ENCODE results near the gene RPIA.

RPIA gene

GRCh38 chr2:88698027-88698413 lies 6.5 kb downstream of the RPIA start:
- no peaks in the 10 kb centered on the region for H3K9me3 ChIP-seq (ENCODE audit: control insufficient read depth, low read length)
- H3K4me3 ChIP-seq (ENCODE audit: insufficient read depth, low read depth, low read length, poor library complexity, severe bottlenecking) = no peak overlapping the region
- peaks cover 18% of the 10 kb centered on the region for H3K36me3 ChIP-seq (ENCODE audit: control insufficient read depth, insufficient read depth, low read length)
- H3K27me3 ChIP-seq (replicated peaks; ENCODE audit: control insufficient read depth, insufficient read depth, low read length, poor library complexity, severe bottlenecking) = no peaks in the 10 kb centered on the region
- H3K27ac ChIP-seq (ENCODE audit: insufficient read depth, low read length, poor library complexity, severe bottlenecking) = no peak overlapping the region
- H3K4me1 ChIP-seq (ENCODE audit: control insufficient read depth, insufficient read depth, low read length, poor library complexity, severe bottlenecking) = no peaks in the 10 kb centered on the region
- no peak for DNase-seq

GRCh38 chr2:88698498-88699233 lies 7.2 kb downstream of the RPIA start:
- H3K27ac ChIP-seq (ENCODE audit: insufficient read depth, low read length, poor library complexity, severe bottlenecking) = no peak overlapping the region
- no peaks in the 10 kb centered on the region for H3K27me3 ChIP-seq (replicated peaks; ENCODE audit: control insufficient read depth, insufficient read depth, low read length, poor library complexity, severe bottlenecking)
- no peak overlapping the region for H3K4me3 ChIP-seq (ENCODE audit: insufficient read depth, low read depth, low read length, poor library complexity, severe bottlenecking)
- no peak for DNase-seq
- H3K4me1 ChIP-seq (ENCODE audit: control insufficient read depth, insufficient read depth, low read length, poor library complexity, severe bottlenecking) = no peaks in the 10 kb centered on the region
- H3K9me3 ChIP-seq (ENCODE audit: control insufficient read depth, low read length) = no peaks in the 10 kb centered on the region
- H3K36me3 ChIP-seq (ENCODE audit: control insufficient read depth, insufficient read depth, low read length) = peaks cover 23% of the 10 kb centered on the region

- H3K36me3 ChIP-seq (ENCODE audit: control insufficient read depth, insufficient read depth, low read length) = peaks cover 13% of the 10 kb centered on the region
- H3K27ac ChIP-seq (ENCODE audit: insufficient read depth, low read length, poor library complexity, severe bottlenecking) = no peak overlapping the region
- no peaks in the 10 kb centered on the region for H3K27me3 ChIP-seq (replicated peaks; ENCODE audit: control insufficient read depth, insufficient read depth, low read length, poor library complexity, severe bottlenecking)
- no peak for DNase-seq
- no peaks in the 10 kb centered on the region for H3K4me1 ChIP-seq (ENCODE audit: control insufficient read depth, insufficient read depth, low read length, poor library complexity, severe bottlenecking)
- H3K9me3 ChIP-seq (ENCODE audit: control insufficient read depth, low read length) = no peaks in the 10 kb centered on the region
- no peak overlapping the region for H3K4me3 ChIP-seq (ENCODE audit: insufficient read depth, low read depth, low read length, poor library complexity, severe bottlenecking)
These were observed 15.5 kb downstream of the RPIA start for GRCh38 chr2:88707003-88707402.

- Histone ChIP-seq H3K36me3 (ENCODE audit: control insufficient read depth, insufficient read depth, low read length) (no peaks in the 10 kb centered on the region), H3K9me3 (ENCODE audit: control insufficient read depth, low read length) (no peaks in the 10 kb centered on the region), H3K27ac (ENCODE audit: insufficient read depth, low read length, poor library complexity, severe bottlenecking) (no peak overlapping the region), H3K4me3 (ENCODE audit: insufficient read depth, low read depth, low read length, poor library complexity, severe bottlenecking) (no peak overlapping the region), H3K4me1 (ENCODE audit: control insufficient read depth, insufficient read depth, low read length, poor library complexity, severe bottlenecking) (no peaks in the 10 kb centered on the region), H3K27me3 (replicated peaks; ENCODE audit: control insufficient read depth, insufficient read depth, low read length, poor library complexity, severe bottlenecking) (no peaks in the 10 kb centered on the region)
- no peak for DNase-seq
These were observed 17.7 kb downstream of the RPIA start for GRCh38 chr2:88709181-88709631.

- Histone ChIP-seq H3K27me3 (replicated peaks; ENCODE audit: control insufficient read depth, insufficient read depth, low read length, poor library complexity, severe bottlenecking) (no peaks in the 10 kb centered on the region), H3K9me3 (ENCODE audit: control insufficient read depth, low read length) (no peaks in the 10 kb centered on the region), H3K27ac (ENCODE audit: insufficient read depth, low read length, poor library complexity, severe bottlenecking) (no peak overlapping the region), H3K36me3 (ENCODE audit: control insufficient read depth, insufficient read depth, low read length) (no peaks in the 10 kb centered on the region), H3K4me3 (ENCODE audit: insufficient read depth, low read depth, low read length, poor library complexity, severe bottlenecking) (no peak overlapping the region), H3K4me1 (ENCODE audit: control insufficient read depth, insufficient read depth, low read length, poor library complexity, severe bottlenecking) (no peaks in the 10 kb centered on the region)
- no peak for DNase-seq
These were observed 19.8 kb downstream of the RPIA start for GRCh38 chr2:88711289-88711688.

- no peaks in the 10 kb centered on the region for H3K9me3 ChIP-seq (ENCODE audit: control insufficient read depth, low read length)
- no peaks in the 10 kb centered on the region for H3K36me3 ChIP-seq (ENCODE audit: control insufficient read depth, insufficient read depth, low read length)
- no peak overlapping the region for H3K4me3 ChIP-seq (ENCODE audit: insufficient read depth, low read depth, low read length, poor library complexity, severe bottlenecking)
- no peaks in the 10 kb centered on the region for H3K27me3 ChIP-seq (replicated peaks; ENCODE audit: control insufficient read depth, insufficient read depth, low read length, poor library complexity, severe bottlenecking)
- DNase-seq = no peak
- no peaks in the 10 kb centered on the region for H3K4me1 ChIP-seq (ENCODE audit: control insufficient read depth, insufficient read depth, low read length, poor library complexity, severe bottlenecking)
- no peak overlapping the region for H3K27ac ChIP-seq (ENCODE audit: insufficient read depth, low read length, poor library complexity, severe bottlenecking)
These were observed 20.4 kb downstream of the RPIA start for GRCh38 chr2:88711897-88712296.

- no peak for DNase-seq
- Histone ChIP-seq H3K27ac (ENCODE audit: insufficient read depth, low read length, poor library complexity, severe bottlenecking) (no peak overlapping the region), H3K4me3 (ENCODE audit: insufficient read depth, low read depth, low read length, poor library complexity, severe bottlenecking) (no peak overlapping the region), H3K27me3 (replicated peaks; ENCODE audit: control insufficient read depth, insufficient read depth, low read length, poor library complexity, severe bottlenecking) (no peaks in the 10 kb centered on the region), H3K4me1 (ENCODE audit: control insufficient read depth, insufficient read depth, low read length, poor library complexity, severe bottlenecking) (no peaks in the 10 kb centered on the region), H3K9me3 (ENCODE audit: control insufficient read depth, low read length) (no peaks in the 10 kb centered on the region), H3K36me3 (ENCODE audit: control insufficient read depth, insufficient read depth, low read length) (no peaks in the 10 kb centered on the region)
These were observed 21.9 kb downstream of the RPIA start for GRCh38 chr2:88713408-88713807.

- Histone ChIP-seq H3K4me1 (ENCODE audit: control insufficient read depth, insufficient read depth, low read length, poor library complexity, severe bottlenecking) (no peaks in the 10 kb centered on the region), H3K36me3 (ENCODE audit: control insufficient read depth, insufficient read depth, low read length) (no peaks in the 10 kb centered on the region), H3K27ac (ENCODE audit: insufficient read depth, low read length, poor library complexity, severe bottlenecking) (no peak overlapping the region), H3K4me3 (ENCODE audit: insufficient read depth, low read depth, low read length, poor library complexity, severe bottlenecking) (no peak overlapping the region), H3K27me3 (replicated peaks; ENCODE audit: control insufficient read depth, insufficient read depth, low read length, poor library complexity, severe bottlenecking) (no peaks in the 10 kb centered on the region), H3K9me3 (ENCODE audit: control insufficient read depth, low read length) (no peaks in the 10 kb centered on the region)
- no peak for DNase-seq
These were observed 23.2 kb downstream of the RPIA start for GRCh38 chr2:88714667-88715066.

- H3K9me3 ChIP-seq (ENCODE audit: control insufficient read depth, low read length) = no peaks in the 10 kb centered on the region
- H3K36me3 ChIP-seq (ENCODE audit: control insufficient read depth, insufficient read depth, low read length) = no peaks in the 10 kb centered on the region
- DNase-seq = no peak
These were observed 28.9 kb downstream of the RPIA start for GRCh38 chr2:88720399-88720798.

GRCh38 chr2:88721268-88721667 lies 29.8 kb downstream of the RPIA start:
- Histone ChIP-seq H3K27me3 (replicated peaks; ENCODE audit: control insufficient read depth, insufficient read depth, low read length, poor library complexity, severe bottlenecking) (no peaks in the 10 kb centered on the region), H3K4me1 (ENCODE audit: control insufficient read depth, insufficient read depth, low read length, poor library complexity, severe bottlenecking) (no peaks in the 10 kb centered on the region), H3K36me3 (ENCODE audit: control insufficient read depth, insufficient read depth, low read length) (no peaks in the 10 kb centered on the region), H3K9me3 (ENCODE audit: control insufficient read depth, low read length) (no peaks in the 10 kb centered on the region), H3K27ac (ENCODE audit: insufficient read depth, low read length, poor library complexity, severe bottlenecking) (no peak overlapping the region), H3K4me3 (ENCODE audit: insufficient read depth, low read depth, low read length, poor library complexity, severe bottlenecking) (no peak overlapping the region)
- DNase-seq = no peak

More at GRCh38 chr2:88720399-88720798, 28.9 kb downstream of the RPIA start:
- Histone ChIP-seq H3K27me3 (replicated peaks; ENCODE audit: control insufficient read depth, insufficient read depth, low read length, poor library complexity, severe bottlenecking) (no peaks in the 10 kb centered on the region), H3K4me3 (ENCODE audit: insufficient read depth, low read depth, low read length, poor library complexity, severe bottlenecking) (no peak overlapping the region), H3K27ac (ENCODE audit: insufficient read depth, low read length, poor library complexity, severe bottlenecking) (no peak overlapping the region), H3K4me1 (ENCODE audit: control insufficient read depth, insufficient read depth, low read length, poor library complexity, severe bottlenecking) (no peaks in the 10 kb centered on the region)

Data from effector memory CD4-positive, alpha-beta T cell (primary cell).